Fibroblast of lung (primary cell): Measurements from ENCODE around the gene TESK2.

Experiments
- CTCF ChIP-seq, 2 donors: IDR thresholded peaks in 1 of 2; conservative IDR thresholded peaks in 1 of 2; 1 replicate in 1 of 2; 2 replicates in 1 of 2; pipeline ENCODE4 v1.5.1; 2011 to 2012; ENCODE audit warnings: low read length in 2 of 2, control low read depth in 1 of 2, inconsistent platforms in 1 of 2, low read depth in 1 of 2, mild to moderate bottlenecking in 1 of 2
- EZH2 ChIP-seq: IDR thresholded peaks from 2 replicates; pipeline ENCODE4 v1.5.1; 2012; ENCODE audit warnings: low read length, control low read depth, mild to moderate bottlenecking; ENCODE audit errors: missing control alignments

DNA sequence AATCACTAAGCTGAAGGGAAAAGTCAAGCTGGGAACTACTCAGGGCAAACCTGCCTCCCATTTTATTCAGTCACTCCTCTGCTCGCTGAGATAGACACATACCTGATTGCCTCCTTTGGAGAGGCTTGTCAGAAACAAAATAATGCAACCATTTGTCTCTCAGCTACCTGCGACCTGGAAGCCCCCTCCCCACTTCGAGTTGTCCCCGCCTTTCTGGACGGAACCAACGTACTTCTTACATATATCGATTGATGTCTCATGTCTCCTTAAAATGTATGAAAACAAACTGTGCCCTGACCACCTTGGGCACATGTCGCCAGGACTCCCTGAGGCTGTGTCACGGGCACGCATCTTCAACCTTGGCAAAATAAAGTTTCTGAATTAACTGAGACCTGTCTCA is 185.7 kb downstream of the TESK2 start:
- TF ChIP-seq CTCF (conservative IDR thresholded peaks at IDR 0.05 in 1 of 2, IDR thresholded peaks at IDR 0.05 in 1 of 2; ENCODE audit: low read depth in 1 of 2, low read length in 2 of 2) (no peak), EZH2 (no peak)
